K562 (cell line): Measurements from ENCODE around the gene DOK1. TPM values are rescaled to one million over a fixed set of nuclear protein-coding genes. Genes with fewer than 3 reads are reported as not detected.
A peak's percentile ranks its signal among the peaks of the same experiment; 100 is the strongest.

Experiments used
- ATAC-seq: fragments of 200-7000 bp; cut with Tn5 transposase; 3 replicates; pipeline ENCODE4 v1.9.1; 2020; ENCODE audit warnings: moderate library complexity
- BruUV-seq: library from RNA; stranded (reverse); fragments of 400-500 nt; replicated peaks from 2 replicates; lab custom pipeline; 2021; lab: Mats Ljungman, UMichigan
- CTCF ChIA-PET: fragments of 300-600 bp; formaldehyde crosslinking; extraction: SDS; loops from one replicate; lab custom pipeline; 2021; ENCODE audit warnings: low intra/inter-chr PET ratio; lab: Yijun Ruan, JAX
- POLR2A ChIA-PET: fragments of 300-600, 350-650 bp; sonication (Branson Sonifier 250); formaldehyde crosslinking; extraction: SDS; loops from one replicate; lab custom pipeline; 2021; ENCODE audit warnings: antibody characterized with exemption, inconsistent platforms; lab: Yijun Ruan, JAX
- DNase-seq, 4 experiments: peaks; one replicate each; pipeline versions ENCODE4 v3.0.0 to v3.0.0-alpha.2; 2011 to 2018; ENCODE audit warnings: low spot score in 3 of 4, mixed read lengths in 3 of 4; ENCODE audit errors: extremely low read depth in 1 of 4
- FAIRE-seq: peaks from 2 replicates; lab custom pipeline; 2011; peaks lifted over from hg19 to GRCh38; lab: Jason Lieb, UNC
- H2AFZ ChIP-seq: 2 replicates; pipeline ENCODE4 v1.6.0; 2011; ENCODE audit warnings: low read depth, low read length, control low read depth, inconsistent platforms
- H3K27ac ChIP-seq: fragments of 200-600 bp; 3 replicates; pipeline ENCODE4 v1.8.0; 2011; ENCODE audit warnings: low read depth, mild to moderate bottlenecking, control low read depth, inconsistent platforms, low read length, moderate library complexity, mixed read lengths; ENCODE audit errors: extremely low read depth
- H3K27me3 ChIP-seq, 2 experiments: fragments of 300-600 bp in 1 of 2; 2 replicates in 1 of 2; 3 replicates in 1 of 2; pipeline versions ENCODE4 v1.6.0 to v1.8.0; 2011; ENCODE audit warnings: inconsistent platforms in 2 of 2, low read length in 2 of 2, mild to moderate bottlenecking in 1 of 2, mixed read lengths in 1 of 2, moderate library complexity in 1 of 2; ENCODE audit not compliant: control insufficient read depth in 2 of 2, insufficient read depth in 2 of 2
- H3K36me3 ChIP-seq: fragments of 300-600 bp; 3 replicates; pipeline ENCODE4 v1.8.0; 2011; ENCODE audit warnings: mild to moderate bottlenecking, low read length, inconsistent platforms; ENCODE audit not compliant: control insufficient read depth, insufficient read depth
- H3K4me1 ChIP-seq, 2 experiments: fragments of 200-600 bp in 1 of 2; replicated peaks in 1 of 2; 2 replicates in 1 of 2; 3 replicates in 1 of 2; pipeline versions ENCODE4 v1.5.1 to v1.8.0; 2011; ENCODE audit warnings: inconsistent platforms in 2 of 2, low read length in 2 of 2, mild to moderate bottlenecking in 1 of 2, mixed read lengths in 1 of 2, moderate library complexity in 1 of 2; ENCODE audit not compliant: control insufficient read depth in 2 of 2, insufficient read depth in 2 of 2
- H3K4me2 ChIP-seq: 2 replicates; pipeline ENCODE4 v1.6.1; 2011; ENCODE audit warnings: low read length, control low read depth, inconsistent platforms, mixed read lengths; ENCODE audit not compliant: insufficient read depth
- H3K4me3 ChIP-seq: fragments of 200-600 bp; sonication (generic), shearing (Covaris generic); 2 replicates; pipeline ENCODE4 v1.5.1; 2016; ENCODE audit warnings: control low read depth, inconsistent platforms
- H3K79me2 ChIP-seq: fragments of 200-600 bp; 3 replicates; pipeline ENCODE4 v1.8.0; 2011; ENCODE audit warnings: low read length, inconsistent platforms; ENCODE audit not compliant: control insufficient read depth, insufficient read depth
- H3K9ac ChIP-seq, 2 experiments: 2 replicates each; pipeline versions ENCODE4 v1.6.0 to v1.6.1; 2011; ENCODE audit warnings: low read depth in 2 of 2, low read length in 2 of 2, control low read depth in 1 of 2, inconsistent platforms in 1 of 2, mild to moderate bottlenecking in 1 of 2, mixed read lengths in 1 of 2; ENCODE audit not compliant: insufficient read depth in 1 of 2
- H3K9me1 ChIP-seq: one replicate; pipeline ENCODE4 v1.6.0; 2011; ENCODE audit warnings: inconsistent platforms, mild to moderate bottlenecking, low read length, moderate library complexity; ENCODE audit not compliant: control insufficient read depth, insufficient read depth
- H3K9me3 ChIP-seq: replicated peaks from 2 replicates; pipeline ENCODE4 v1.5.1; 2011; ENCODE audit warnings: low read depth, low read length, inconsistent platforms; ENCODE audit not compliant: control insufficient read depth, insufficient read depth
- H4K20me1 ChIP-seq: replicated peaks from 2 replicates; pipeline ENCODE4 v1.6.1; 2011; ENCODE audit warnings: low read length, inconsistent platforms, mixed read lengths; ENCODE audit not compliant: control insufficient read depth, insufficient read depth
- POLR2G ChIP-seq: fragments of 200-400 bp; formaldehyde crosslinking; IDR thresholded peaks from 2 replicates; pipeline ENCODE4 v1.6.1; 2017; ENCODE audit warnings: low read depth, mild to moderate bottlenecking, antibody characterized with exemption, low read length, moderate library complexity
- RBM14 ChIP-seq: fragments of 200-400 bp; formaldehyde crosslinking; IDR thresholded peaks from 2 replicates; pipeline ENCODE4 v1.6.1; 2018; ENCODE audit warnings: low read depth, mild to moderate bottlenecking, low read length, moderate library complexity, borderline replicate concordance; ENCODE audit not compliant: insufficient read depth
- RBM25 ChIP-seq: fragments of 200-400 bp; formaldehyde crosslinking; IDR thresholded peaks from 2 replicates; pipeline ENCODE4 v1.6.1; 2018; ENCODE audit warnings: low read length, low read depth, moderate library complexity; ENCODE audit not compliant: severe bottlenecking
- ZNF79 ChIP-seq: fragments of 250-450 bp; sonication (Bioruptor Pico); IDR thresholded peaks from 2 replicates; pipeline ENCODE4 v1.4.0; 2020; ENCODE audit warnings: low read depth, mild to moderate bottlenecking, moderate library complexity
- WGBS: fragments of 100-300 bp; shearing (Covaris generic); methylation state at CpG from one replicate; pipeline ENCODE4 v1.1.6; 2016; ENCODE audit warnings: low coverage, mixed read lengths; ENCODE audit not compliant: insufficient coverage; ENCODE audit errors: missing lambda C conversion rate; 5-methylcytosine and 5-hydroxymethylcytosine counted together
- in situ Hi-C: fragments of 300-500 bp; cut with MboI; formaldehyde crosslinking; loops from 4 replicates; pipeline ENCODE4 v1.15.0; 2018; ENCODE audit warnings: inconsistent platforms, mixed read lengths
- intact Hi-C: fragments of 100-400 bp; cut with micrococcal nuclease; formaldehyde crosslinking; loops from 2 replicates; pipeline ENCODE4 v1.14.2; 2022
- polyA plus RNA-seq, 8 experiments: library from polyadenylated mRNA; depleted of rRNA in 4 of 8; stranded (reverse) in 5 of 8; unstranded in 3 of 8; fragments of >200 nt; fragmentation: Nextera tagmentation in 2 of 8; fragmentation: Illumina TruSeq in 1 of 8; extraction: Ambion mirVana in 2 of 8; extraction: Trizol in 1 of 8; gene quantifications; 2 replicates each; pipeline versions ENCODE4 v1.2.1 to v1.2.3, GENCODE V29; 2011 to 2014; ENCODE audit warnings: inconsistent platforms in 1 of 8, missing spikeins in 1 of 8
- total RNA-seq, 7 experiments: library from RNA; depleted of rRNA in 6 of 7; stranded (reverse); fragments of >200 nt in 6 of 7; fragmentation: Illumina TruSeq in 2 of 7; extraction: Trizol in 2 of 7; gene quantifications; 2 replicates each; pipeline versions ENCODE4 v1.2.1 to v1.2.3, GENCODE V29; 2011 to 2021; ENCODE audit warnings: low replicate concordance in 1 of 7

Gene DOK1
- total and polyA plus RNA-seq, 9 of the 15 experiments (the other 6 are each of a cell fraction or from before 2014, with no cell fraction given), result 0.59 to 36.4 (median 16.1) TPM

DNA sequence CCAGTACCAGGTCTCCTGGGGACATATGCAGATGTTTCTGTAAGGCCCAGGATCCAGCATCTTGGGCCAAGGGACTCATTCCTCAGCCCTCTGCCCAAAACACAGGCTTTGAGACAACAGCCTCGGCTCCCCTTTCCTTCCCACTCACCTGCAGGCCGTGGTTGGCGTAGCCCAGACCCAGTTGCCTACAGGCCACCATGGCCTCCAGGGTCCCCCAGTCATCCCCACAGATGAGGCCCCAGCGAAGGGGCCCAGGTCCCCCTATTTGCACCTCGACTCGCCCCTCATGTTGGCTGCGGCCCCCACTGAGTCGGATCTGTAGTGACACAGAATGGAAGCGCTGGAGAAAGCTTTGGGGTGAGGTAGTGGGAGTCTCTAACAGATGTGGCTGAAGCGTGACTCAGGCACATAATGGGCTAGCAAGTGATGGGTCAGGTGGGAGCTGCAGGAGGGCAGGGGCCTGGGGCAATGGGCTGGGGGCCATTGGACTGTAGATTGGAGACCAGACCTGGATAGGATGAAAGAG, 19.0 kb upstream of the DOK1 start:
- no TSS peak for BruUV-seq
- Histone ChIP-seq H3K9me1 (peaks cover 3% of the 10 kb centered on the region), H3K36me3 (peaks cover 31% of the 10 kb centered on the region), H3K27ac (no peak overlapping the region), H3K4me3 (no peak overlapping the region), H4K20me1 (no peaks in the 10 kb centered on the region), H3K27me3 (no peaks in the 10 kb centered on the region), H3K9ac (no peak overlapping the region), H3K9me3 (no peaks in the 10 kb centered on the region), H3K4me2 (no peak overlapping the region), H3K4me1 (peaks cover 19 to 29% of the 10 kb centered on the region in 2 experiments; a peak in 4 of 5 replicates), H2AFZ (no peak overlapping the region), H3K79me2 (peaks cover 16% of the 10 kb centered on the region)
- 52% methylated on average over 10 of the region's 10 CpGs for WGBS
- FAIRE-seq (no peak), DNase-seq (no peak), ATAC-seq (no peak)
- ChIA-PET POLR2A (interaction anchor here (0.6 kb wide), 1 partner anchor 22 kb away, joined by 3 read pairs; no protein-coding TSS in a partner anchor), CTCF (interaction anchor here (0.6 kb wide), 1 partner anchor 57 kb away, joined by 3 read pairs; no protein-coding TSS in a partner anchor)
- intact Hi-C loops, result no loop called here
- in situ Hi-C loops, result no loop called here
- TF ChIP-seq ZNF79 (CRISPR knock-in tag) (no peak), RBM25 (no peak), RBM14 (no peak), POLR2G (peak; percentile 53)
